Mucosa of gallbladder (tissue), 1 donor: ENCODE data around the gene NDUFB10. TPM values are rescaled to one million over a fixed set of nuclear protein-coding genes. Genes with fewer than 3 reads are reported as not detected.
A peak's percentile ranks its signal among the peaks of the same experiment; 100 is the strongest.

Experiments used
- DNase-seq: peaks from one replicate; pipeline ENCODE4 v3.0.0-alpha.2; 2020; ENCODE audit warnings: low spot score
- total RNA-seq: library from RNA; stranded (reverse); gene quantifications from one replicate; pipeline ENCODE4 v1.2.1, GENCODE V29; 2021
- donor health status: DM: no; HTN: no; CAD: no.

Gene NDUFB10
- total RNA-seq, 1 donor from 2014 or later: 145 TPM

DNA sequence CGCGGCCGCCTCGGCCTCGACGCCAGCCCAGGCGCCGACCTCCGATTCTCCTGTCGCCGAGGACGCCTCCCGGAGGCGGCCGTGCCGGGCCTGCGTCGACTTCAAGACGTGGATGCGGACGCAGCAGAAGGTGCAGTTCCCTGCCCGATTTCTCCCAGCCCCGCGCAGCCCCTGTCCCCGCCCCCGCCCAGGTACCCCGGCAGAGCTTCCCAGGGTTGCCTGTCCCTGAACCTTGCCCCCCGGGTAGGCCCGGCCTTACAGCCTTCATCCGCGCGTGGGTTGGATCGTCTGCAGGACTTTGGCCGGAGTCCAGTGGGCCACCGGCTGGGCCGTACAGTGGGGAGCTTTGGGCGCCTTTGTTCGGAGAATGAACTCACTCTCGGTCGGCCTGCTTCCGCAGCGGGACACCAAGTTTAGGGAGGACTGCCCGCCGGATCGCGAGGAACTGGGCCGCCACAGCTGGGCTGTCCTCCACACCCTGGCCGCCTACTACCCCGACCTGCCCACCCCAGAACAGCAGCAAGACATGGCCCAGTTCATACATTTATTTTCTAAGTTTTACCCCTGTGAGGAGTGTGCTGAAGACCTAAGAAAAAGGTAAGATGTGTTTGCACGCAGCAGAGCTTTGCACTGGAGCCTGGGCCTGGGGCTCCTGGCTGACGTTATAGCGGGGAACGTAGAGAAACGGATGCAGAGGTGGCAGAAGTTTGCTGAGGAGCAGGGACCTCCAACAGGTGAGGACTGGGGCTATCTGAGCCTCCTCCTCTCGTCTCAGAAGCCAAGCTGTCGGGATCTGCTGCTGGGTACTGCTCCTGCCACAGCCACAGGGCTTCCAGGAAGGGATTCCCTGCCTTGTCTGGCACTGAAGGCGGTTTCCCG is 25.2 kb downstream of the NDUFB10 start:
- no peak for DNase-seq

DNA sequence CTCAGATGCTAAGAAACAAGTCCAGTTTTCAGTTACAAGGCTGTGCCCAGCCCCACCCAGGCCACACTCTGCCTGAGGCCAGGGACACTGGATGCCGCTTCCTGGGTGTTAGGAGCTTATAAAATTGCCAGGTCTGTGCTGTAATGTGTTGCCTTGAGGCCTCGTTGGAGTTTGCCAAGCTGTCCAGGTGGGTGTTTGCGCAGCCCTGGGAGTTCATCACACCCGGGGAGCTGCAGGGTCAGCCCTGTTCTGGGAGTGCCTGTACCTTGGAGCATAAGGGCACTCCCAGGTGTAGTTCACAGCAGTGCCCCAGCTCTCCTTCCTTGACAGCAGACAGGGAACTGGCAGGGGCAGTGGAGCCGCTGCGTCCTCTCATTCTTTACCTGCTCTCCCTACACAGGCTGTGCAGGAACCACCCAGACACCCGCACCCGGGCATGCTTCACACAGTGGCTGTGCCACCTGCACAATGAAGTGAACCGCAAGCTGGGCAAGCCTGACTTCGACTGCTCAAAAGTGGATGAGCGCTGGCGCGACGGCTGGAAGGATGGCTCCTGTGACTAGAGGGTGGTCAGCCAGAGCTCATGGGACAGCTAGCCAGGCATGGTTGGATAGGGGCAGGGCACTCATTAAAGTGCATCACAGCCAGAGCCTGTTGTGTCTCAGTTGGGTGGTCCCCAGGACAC is 26.3 kb downstream of the NDUFB10 start:
- no peak for DNase-seq

DNA sequence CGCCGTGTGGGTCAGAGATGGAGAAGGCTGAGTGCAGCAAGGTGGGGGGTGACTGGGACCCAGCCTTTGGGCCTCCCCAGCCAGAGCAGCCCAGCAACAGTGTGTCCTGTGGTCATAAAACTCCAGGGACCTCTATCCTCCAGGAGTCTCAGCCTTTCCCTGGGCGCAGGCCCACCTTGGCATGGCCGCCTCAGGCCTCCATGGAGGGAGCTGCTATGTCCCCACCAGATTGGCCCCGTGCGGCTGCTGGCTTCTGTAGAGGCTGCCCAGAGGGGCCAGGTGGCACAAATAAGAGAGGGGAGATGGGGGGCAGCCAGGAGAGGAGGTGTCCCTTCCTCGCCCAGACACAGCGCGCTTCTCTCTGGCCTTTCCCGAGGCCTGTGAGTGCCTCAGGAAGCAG is 27.9 kb downstream of the NDUFB10 start:
- DNase-seq: no peak

DNA sequence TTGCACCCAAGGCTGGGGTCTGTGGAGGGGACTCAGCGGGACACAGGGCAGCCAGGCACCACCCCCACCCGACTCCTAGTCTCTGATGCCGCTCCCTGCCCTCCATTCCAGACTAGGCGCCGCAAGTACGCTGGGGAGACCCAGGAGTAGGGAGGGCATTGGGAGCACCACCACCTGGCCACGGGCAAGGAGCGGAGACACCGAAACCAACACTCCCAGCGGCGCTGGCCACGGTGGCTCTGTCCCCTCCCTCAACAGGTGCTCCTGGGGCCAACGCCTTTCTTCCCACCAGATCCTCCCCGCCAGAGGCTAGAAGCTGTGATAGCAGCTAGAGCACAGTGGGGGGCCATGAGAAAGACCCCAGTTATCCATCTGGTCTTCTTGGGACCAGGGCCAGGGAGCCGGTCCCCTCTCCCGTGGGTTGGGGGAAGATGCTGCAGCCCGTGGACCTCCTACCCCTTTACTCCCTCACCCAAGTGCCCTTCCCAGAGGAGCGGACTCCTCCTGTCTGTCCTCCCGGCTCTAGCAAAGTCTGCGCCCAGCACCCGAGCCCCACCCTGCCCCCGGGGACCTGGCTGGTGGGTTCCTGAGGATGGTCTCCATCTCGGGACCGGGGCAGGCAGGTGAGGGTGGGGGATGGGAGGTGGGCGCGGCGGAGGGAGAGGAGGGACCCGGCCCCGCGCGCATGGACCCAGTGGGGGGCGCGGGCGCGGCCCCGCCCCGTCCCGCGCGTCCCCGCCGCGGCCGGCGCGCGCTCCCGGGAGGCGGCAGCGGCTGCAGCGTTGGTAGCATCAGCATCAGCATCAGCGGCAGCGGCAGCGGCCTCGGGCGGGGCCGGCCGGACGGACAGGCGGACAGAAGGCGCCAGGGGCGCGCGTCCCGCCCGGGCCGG is 30.1 kb downstream of the NDUFB10 start, which contains the start of gene SYNGR3:
SYNGR3 (plus strand) TSS at position 762 of the 892 bp plus-strand sequence. CDS start 133 bp downstream, outside the sequence.
- DNase-seq: no peak

DNA sequence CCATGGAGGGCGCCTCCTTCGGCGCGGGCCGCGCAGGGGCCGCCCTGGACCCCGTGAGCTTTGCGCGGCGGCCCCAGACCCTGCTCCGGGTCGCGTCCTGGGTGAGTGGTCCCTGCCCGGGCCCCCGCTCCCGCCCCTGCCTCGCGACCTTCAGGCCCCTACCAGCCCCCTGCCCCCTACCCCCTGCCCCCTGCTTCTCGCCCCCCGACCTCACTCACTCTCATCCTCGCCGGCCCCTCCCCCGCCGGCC is 30.7 kb downstream of the NDUFB10 start:
- no peak for DNase-seq

DNA sequence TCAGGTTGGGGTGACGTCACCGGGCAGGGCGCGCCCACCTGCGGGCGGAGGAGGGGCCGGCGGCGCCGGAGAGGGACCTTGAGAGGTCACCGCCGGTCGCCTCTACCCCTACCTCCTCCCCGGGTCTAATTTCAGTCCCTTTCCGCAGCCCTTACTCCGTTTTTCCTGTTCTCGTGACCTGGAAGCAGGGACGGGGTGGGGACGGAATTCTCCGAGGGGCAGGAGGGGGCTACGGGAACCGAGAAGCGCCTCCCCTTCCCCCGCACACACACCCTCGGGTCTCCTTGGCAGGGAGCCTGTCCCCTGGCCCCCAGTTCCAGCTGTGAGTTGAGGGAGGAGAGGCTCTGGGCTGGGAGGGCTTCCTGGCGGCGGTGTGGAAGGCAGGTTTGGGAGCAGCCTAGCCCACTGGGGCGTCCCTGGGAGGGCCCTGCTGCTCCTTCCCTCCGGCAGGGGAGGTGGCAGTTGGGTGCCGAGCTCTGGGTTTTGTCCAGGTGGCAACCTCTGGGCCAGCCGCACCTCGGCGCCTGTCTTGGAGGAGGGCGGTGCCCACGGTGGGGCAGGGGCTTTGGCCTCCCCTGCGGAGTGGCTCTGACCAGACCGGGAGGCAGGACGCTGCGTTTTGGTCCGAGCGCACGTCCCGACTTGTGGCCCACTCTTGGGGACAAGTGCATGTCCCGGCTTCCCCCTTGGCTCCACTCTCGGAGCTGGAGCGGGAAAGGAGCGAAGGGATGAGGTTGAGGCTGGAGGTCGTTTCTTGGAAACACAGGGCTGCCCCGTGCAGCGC is 31.2 kb downstream of the NDUFB10 start:
- no peak for DNase-seq

DNA sequence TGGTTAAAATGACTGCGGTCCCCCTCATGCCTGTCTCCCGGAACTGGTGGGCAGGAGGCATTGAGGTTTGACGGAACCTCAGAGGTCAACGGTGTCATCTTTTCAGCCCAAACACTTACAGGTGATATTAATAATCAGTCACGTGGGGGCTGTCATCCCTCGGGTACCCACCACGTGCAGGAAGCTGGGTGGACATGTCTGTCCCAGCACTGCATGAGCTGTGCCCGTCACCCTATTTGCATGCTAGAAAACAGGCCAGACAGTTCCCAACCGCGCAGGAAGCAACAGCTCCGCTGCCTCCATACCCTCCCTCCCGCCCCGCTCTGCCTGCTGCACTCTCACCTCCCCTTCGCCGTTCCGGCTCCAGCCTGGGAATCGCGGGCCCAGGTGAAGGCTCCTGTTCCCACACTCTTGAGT is 31.8 kb downstream of the NDUFB10 start:
- DNase-seq: no peak

DNA sequence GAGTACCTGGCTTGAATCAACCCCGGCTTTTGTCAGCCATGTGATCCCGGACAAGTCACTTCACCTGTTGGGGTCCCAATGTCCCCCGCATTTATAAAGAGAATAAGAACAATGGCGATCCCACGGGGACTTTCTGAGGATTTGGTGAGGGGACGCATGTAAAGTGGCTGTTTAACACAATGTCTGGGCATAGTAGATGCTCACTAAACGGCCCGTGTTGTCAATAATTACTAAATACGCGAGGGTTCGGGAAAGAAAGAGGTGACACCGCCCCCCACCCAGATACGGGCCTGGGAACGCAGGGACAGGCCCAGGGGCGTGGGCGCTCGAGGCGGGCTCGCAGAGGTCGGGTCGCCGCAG is 32.2 kb downstream of the NDUFB10 start:
- DNase-seq: no peak

DNA sequence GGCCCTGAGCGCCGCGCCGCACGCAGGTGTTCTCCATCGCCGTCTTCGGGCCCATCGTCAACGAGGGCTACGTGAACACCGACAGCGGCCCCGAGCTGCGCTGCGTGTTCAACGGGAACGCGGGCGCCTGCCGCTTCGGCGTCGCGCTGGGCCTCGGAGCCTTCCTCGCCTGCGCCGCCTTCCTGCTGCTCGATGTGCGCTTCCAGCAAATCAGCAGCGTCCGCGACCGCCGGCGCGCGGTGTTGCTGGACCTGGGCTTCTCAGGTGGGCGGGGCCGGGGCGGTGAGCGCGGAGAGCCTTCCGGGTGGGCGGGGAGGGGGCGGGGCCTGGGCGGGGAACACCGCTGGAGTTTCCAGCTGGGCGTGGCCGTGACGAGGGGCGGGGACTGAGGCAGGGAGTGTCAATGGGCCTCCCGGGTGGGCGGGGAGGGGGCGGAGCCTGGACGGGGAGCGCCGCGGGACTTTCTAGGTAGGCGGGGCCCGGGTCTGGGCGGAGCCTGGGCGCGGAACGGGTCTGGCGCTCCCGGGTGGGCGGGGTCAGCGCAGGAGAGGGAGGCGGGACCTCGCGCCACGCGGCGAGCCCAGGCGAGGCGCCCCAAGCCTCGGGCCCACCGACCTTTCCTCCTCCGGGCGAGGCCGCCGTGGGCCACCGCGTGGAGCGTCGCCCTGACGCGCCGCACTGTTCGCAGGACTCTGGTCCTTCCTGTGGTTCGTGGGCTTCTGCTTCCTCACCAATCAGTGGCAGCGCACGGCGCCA is 32.8 kb downstream of the NDUFB10 start:
- DNase-seq: peak; percentile 97

DNA sequence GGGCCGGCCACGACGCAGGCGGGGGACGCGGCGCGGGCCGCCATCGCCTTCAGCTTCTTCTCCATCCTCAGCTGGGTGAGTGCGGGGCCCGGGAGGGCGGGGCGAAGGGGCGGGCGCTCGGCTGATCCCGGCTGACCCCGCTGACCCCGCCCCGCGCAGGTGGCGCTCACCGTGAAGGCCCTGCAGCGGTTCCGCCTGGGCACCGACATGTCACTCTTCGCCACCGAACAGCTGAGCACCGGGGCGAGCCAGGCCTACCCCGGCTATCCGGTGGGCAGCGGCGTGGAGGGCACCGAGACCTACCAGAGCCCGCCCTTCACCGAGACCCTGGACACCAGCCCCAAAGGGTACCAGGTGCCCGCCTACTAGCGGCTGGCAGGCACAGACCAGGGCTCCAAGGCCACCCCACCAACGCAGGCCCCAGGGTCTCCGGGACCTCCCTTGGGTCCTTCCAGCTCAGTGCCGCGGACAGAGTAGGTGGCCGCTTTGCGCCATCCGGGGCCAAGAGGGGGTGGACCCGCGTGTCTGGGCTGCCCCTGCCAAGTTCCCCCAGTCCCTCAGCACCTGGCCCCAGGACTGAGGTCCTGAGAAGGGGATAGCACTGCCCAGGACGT is 33.5 kb downstream of the NDUFB10 start:
- no peak for DNase-seq

DNA sequence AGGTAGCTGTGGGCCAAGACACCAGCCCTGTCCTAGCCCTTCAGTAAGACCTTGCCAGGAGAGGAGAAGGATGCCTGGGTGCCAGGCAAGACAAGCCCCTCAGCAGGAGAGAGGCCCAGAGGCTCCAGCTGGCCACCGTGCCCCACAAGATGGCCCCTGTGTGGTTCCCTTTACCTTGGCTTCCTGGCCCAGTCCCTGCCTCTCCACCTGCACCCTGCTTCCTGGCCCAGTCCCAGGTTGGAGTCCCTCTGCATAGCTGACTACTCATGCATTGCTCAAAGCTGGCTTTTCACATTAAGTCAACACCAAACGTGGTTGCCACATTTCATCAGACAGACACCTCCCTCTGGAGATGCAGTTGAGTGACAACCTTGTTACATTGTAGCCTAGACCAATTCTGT is 34.4 kb downstream of the NDUFB10 start:
- DNase-seq: no peak

DNA sequence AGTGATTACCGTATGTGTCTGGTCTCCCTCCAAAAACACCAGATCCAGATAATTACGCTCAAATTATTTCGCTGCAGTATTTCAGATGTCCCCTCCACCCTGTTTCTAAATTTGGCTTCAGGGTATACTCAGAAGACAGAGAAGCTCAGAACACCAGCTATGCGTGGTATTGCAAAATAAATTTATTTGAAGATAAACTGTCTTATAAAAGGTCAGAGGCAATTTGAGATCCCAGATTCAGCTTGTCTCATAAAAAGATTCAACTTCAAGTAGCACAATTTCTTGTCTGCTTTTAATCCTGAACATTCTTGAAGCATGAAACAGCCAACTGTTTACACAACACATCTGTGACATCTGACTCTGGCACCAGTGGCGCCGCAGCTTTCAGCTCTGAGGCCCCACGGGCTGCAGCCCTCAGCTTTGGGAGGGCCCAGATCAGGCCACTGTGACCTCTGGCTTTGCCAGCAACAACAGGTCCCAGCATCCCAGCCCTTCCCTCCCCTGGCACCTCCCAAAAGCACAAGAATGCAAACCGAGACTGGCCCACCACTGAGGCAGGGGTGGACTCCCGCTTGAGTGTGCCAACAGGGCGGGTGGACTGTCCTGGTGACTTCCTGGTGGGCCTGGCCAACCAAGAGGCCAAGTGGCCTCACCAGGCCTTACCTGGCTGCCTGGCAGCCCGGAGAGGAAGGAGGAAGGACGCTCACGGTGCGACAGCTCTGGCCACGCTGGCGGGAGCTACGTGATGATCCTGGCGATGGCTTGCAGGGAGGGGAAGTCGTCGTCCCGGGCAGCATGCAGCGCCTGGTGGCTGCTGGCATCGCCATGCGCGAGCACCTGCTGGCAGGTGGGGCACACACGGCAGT is 38.4 kb downstream of the NDUFB10 start:
- no peak for DNase-seq

DNA sequence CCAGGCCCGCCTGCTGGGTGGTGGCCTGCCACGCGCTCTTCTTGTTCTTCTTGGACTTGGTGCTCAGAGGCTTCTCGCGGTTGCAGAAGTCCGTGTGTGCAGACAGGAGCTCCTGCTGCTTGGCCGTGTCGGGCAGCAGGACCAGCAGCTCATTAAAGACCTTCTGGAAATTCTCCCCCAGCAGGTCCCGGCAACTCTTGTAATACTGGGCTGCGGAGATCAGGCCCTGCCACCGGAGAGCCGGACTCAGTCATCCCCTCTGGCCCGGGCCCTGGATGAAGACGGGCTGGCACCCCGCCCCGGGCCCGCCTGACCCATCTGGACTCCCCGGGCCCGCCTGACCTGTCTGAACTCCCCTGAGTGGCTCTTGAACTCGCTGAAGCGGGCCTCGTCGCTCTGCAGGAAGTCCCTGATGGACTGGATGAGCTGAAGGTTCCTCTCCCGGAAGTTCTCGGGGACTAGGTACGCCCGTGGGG is 39.1 kb downstream of the NDUFB10 start:
- no peak for DNase-seq

DNA sequence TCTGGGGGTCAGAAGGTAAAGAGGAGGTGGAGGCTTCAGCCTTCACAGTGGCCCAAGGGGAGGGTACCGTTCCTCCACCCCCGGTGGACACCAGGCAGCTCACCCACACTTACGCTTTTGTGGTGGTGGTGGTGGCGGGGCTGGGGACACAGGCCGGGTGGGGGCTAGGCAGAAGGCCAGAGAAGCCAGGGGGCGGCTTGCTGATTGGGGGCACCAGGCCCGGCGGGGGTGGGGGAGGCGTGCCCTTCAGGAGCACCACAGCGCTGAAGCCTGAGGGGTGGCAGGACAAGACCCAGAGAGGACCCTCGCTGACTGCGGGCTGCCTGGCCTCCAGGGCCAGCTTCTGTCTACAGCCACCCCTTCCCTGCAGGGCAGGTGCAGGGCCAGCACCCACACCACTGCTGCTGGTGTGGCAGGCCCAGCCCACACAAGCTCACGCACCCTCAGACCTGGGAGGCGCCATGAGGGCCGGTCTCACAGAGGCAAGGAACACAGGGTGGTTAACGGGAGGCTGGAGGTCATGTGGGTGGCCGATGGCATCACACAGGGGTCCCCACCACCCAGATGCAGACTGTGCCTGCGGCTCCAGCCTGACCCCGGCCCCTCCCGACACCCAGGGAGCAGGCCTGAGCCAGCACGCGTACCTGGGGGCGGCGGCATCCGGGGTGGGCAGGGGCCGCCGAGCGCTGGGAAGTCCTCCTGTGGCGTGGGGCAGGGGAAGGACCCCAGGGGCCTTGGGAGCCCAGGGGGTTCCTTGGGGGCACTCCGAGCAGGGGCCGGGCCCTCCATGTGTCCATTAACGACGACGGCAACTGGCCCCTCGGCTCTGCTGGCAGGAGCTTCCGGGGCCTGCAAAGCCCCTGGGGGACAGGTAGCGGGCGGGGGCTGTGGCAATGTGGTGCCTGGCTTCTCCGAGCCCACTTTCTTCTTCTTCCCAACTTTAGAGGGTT is 39.8 kb downstream of the NDUFB10 start:
- DNase-seq: no peak

DNA sequence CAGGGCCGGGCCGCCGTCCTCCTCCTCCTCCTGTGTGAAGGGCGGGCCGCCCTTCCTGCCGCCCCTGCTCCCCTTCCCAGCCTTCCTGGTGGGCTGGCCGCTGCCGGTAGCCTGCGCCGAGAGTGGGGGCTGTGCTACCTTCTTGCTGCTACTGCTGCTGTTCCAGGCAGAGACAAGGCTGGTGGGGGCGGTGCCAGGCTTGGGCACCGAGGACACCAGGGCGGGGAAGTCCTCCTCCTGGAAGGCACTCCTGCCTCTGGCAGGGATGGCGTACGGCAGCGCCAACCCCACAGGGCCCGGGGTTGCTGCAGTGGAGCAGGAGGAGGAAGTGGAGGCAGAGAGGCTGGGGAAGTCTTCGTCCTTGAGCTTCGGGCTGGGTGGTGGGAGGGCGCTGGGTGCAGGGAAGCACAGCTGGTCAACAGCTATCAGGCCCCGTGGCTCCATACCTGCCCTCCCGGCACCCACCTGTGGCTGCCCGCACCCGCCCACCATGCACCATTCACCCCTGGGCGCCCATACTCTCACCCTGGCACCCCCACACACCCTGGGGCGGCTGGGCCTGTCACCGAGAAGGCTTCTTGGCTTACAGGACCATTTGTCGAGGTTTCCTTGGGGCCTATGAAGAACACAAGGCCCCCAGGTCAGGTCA is 40.7 kb downstream of the NDUFB10 start:
- DNase-seq: no peak

DNA sequence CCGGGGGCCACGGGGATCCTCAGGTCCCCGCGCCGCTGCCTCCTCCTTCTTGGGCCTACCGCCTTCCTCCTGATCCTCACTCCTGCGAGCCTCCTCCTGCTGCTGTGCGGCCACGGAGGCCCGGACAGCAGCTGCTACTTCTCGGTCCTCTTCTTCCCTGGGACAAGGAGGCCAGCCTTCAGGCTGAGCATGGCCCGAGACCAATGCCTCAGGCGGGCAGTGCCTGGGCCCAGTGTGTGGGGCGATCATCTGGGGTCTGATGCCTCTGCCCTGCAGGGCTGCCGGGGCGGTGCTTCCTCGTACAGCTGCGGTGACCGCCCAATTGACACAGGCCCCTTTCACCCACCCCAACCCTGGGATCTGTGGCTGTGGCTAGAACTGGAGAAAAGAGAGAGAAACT is 41.7 kb downstream of the NDUFB10 start:
- no peak for DNase-seq
